PC-3 (cell line): ENCODE results near the gene CUZD1.

ENCODE experiments used
- CTCF ChIP-seq: fragments of 300-600 bp; sonication (generic); conservative IDR thresholded peaks from 2 replicates; pipeline ENCODE4 v1.5.1; 2017; ENCODE audit warnings: antibody characterized with exemption, low read depth, mild to moderate bottlenecking, low read length
- EZH2 ChIP-seq: fragments of 300-600 bp; sonication (generic); IDR thresholded peaks from one replicate; pipeline ENCODE4 v1.6.1; 2017; ENCODE audit warnings: antibody characterized with exemption, mild to moderate bottlenecking, low read length; ENCODE audit not compliant: unreplicated experiment

GRCh38 chr10:122875843-122876466 lies 30.3 kb upstream of the CUZD1 start:
- no peak for TF ChIP-seq CTCF
- TF ChIP-seq EZH2, result no peak
